Activated T-cell treated with anti-CD3 and anti-CD28 coated beads, Interleukin-2, amount 50 U/mL, for 24 hours (primary cell): ENCODE measurements around the gene NTM.

Source experiments
- DNase-seq: peaks from one replicate; pipeline ENCODE4 v3.0.0-alpha.2; 2020
- H3K27ac Mint-ChIP-seq: 2 replicates; pipeline ENCODE4 v1.8.0; 2020; ENCODE audit warnings: mild to moderate bottlenecking, mixed read lengths
- H3K27me3 Mint-ChIP-seq: 2 replicates; pipeline ENCODE4 v1.8.0; 2020; ENCODE audit warnings: mixed read lengths
- H3K36me3 Mint-ChIP-seq: 2 replicates; pipeline ENCODE4 v1.8.0; 2020; ENCODE audit warnings: low read depth, mixed read lengths
- H3K4me1 Mint-ChIP-seq: 2 replicates; pipeline ENCODE4 v1.8.0; 2020; ENCODE audit warnings: low read depth, mixed read lengths
- H3K4me3 Mint-ChIP-seq: 2 replicates; pipeline ENCODE4 v1.8.0; 2020; ENCODE audit warnings: mild to moderate bottlenecking, moderate library complexity, mixed read lengths
- H3K9me3 Mint-ChIP-seq: 2 replicates; pipeline ENCODE4 v1.8.0; 2020; ENCODE audit warnings: mixed read lengths

Gene NTM

GRCh38 chr11:131632971-131633370, 262.6 kb downstream of the NTM start:
- no peak overlapping the region for H3K27ac Mint-ChIP-seq

GRCh38 chr11:131633921-131634715, 263.7 kb downstream of the NTM start:
- H3K9me3 Mint-ChIP-seq = peaks cover 3% of the 10 kb centered on the region
- no peak overlapping the region for H3K27ac Mint-ChIP-seq
- no peak overlapping the region for H3K4me3 Mint-ChIP-seq
- DNase-seq = no peak
- no peaks in the 10 kb centered on the region for H3K36me3 Mint-ChIP-seq
- no peaks in the 10 kb centered on the region for H3K27me3 Mint-ChIP-seq
- H3K4me1 Mint-ChIP-seq = no peaks in the 10 kb centered on the region

More at GRCh38 chr11:131632971-131633370, 262.6 kb downstream of the NTM start:
- Mint-ChIP-seq H3K9me3 (peaks cover 3% of the 10 kb centered on the region), H3K4me1 (no peaks in the 10 kb centered on the region), H3K27me3 (no peaks in the 10 kb centered on the region), H3K4me3 (no peak overlapping the region), H3K36me3 (no peaks in the 10 kb centered on the region)
- DNase-seq = no peak

- H3K4me3 Mint-ChIP-seq = no peak overlapping the region
- DNase-seq = no peak
- H3K27ac Mint-ChIP-seq = no peak overlapping the region
- no peaks in the 10 kb centered on the region for H3K9me3 Mint-ChIP-seq
- no peaks in the 10 kb centered on the region for H3K4me1 Mint-ChIP-seq
- no peaks in the 10 kb centered on the region for H3K36me3 Mint-ChIP-seq
- H3K27me3 Mint-ChIP-seq = no peaks in the 10 kb centered on the region
These were observed 267.2 kb downstream of the NTM start for GRCh38 chr11:131637469-131638175.

- H3K4me3 Mint-ChIP-seq = no peak overlapping the region
- no peaks in the 10 kb centered on the region for H3K4me1 Mint-ChIP-seq
- H3K9me3 Mint-ChIP-seq = no peaks in the 10 kb centered on the region
- H3K27me3 Mint-ChIP-seq = no peaks in the 10 kb centered on the region
- H3K27ac Mint-ChIP-seq = no peak overlapping the region
- no peaks in the 10 kb centered on the region for H3K36me3 Mint-ChIP-seq
- DNase-seq = no peak
These were observed 268.5 kb downstream of the NTM start for GRCh38 chr11:131638889-131639288.

GRCh38 chr11:131640320-131640719, 269.9 kb downstream of the NTM start:
- no peak for DNase-seq
- Mint-ChIP-seq H3K4me3 (no peak overlapping the region), H3K36me3 (no peaks in the 10 kb centered on the region), H3K27me3 (no peaks in the 10 kb centered on the region), H3K4me1 (no peaks in the 10 kb centered on the region), H3K27ac (no peak overlapping the region), H3K9me3 (no peaks in the 10 kb centered on the region)

- Mint-ChIP-seq H3K36me3 (no peaks in the 10 kb centered on the region), H3K9me3 (peaks cover 1% of the 10 kb centered on the region), H3K27me3 (peaks cover 1% of the 10 kb centered on the region), H3K4me3 (no peak overlapping the region), H3K4me1 (no peaks in the 10 kb centered on the region), H3K27ac (no peak overlapping the region)
- no peak for DNase-seq
These were observed 272.5 kb downstream of the NTM start for GRCh38 chr11:131642756-131643531.

GRCh38 chr11:131644204-131644795, 273.9 kb downstream of the NTM start:
- Mint-ChIP-seq H3K9me3 (peaks cover 3% of the 10 kb centered on the region), H3K4me3 (no peak overlapping the region), H3K27ac (no peak overlapping the region), H3K4me1 (no peaks in the 10 kb centered on the region), H3K36me3 (no peaks in the 10 kb centered on the region), H3K27me3 (peaks cover 2% of the 10 kb centered on the region)
- no peak for DNase-seq

GRCh38 chr11:131645237-131645636, 274.8 kb downstream of the NTM start:
- Mint-ChIP-seq H3K4me3 (no peak overlapping the region), H3K4me1 (no peaks in the 10 kb centered on the region), H3K9me3 (peaks cover 3% of the 10 kb centered on the region), H3K27ac (no peak overlapping the region), H3K27me3 (peaks cover 2% of the 10 kb centered on the region), H3K36me3 (no peaks in the 10 kb centered on the region)
- no peak for DNase-seq

GRCh38 chr11:131649856-131650255, 279.4 kb downstream of the NTM start:
- no peaks in the 10 kb centered on the region for H3K4me1 Mint-ChIP-seq
- H3K4me3 Mint-ChIP-seq = no peak overlapping the region
- DNase-seq = no peak
- H3K36me3 Mint-ChIP-seq = no peaks in the 10 kb centered on the region
- H3K9me3 Mint-ChIP-seq = peaks cover 3% of the 10 kb centered on the region
- peaks cover 7% of the 10 kb centered on the region for H3K27me3 Mint-ChIP-seq
- H3K27ac Mint-ChIP-seq = no peak overlapping the region

GRCh38 chr11:131652231-131652630, 281.8 kb downstream of the NTM start:
- peaks cover 7% of the 10 kb centered on the region for H3K27me3 Mint-ChIP-seq

GRCh38 chr11:131653260-131653659, 282.8 kb downstream of the NTM start:
- no peak overlapping the region for H3K4me3 Mint-ChIP-seq
- peaks cover 4% of the 10 kb centered on the region for H3K27me3 Mint-ChIP-seq
- no peaks in the 10 kb centered on the region for H3K4me1 Mint-ChIP-seq
- H3K9me3 Mint-ChIP-seq = no peaks in the 10 kb centered on the region
- H3K27ac Mint-ChIP-seq = no peak overlapping the region
- no peaks in the 10 kb centered on the region for H3K36me3 Mint-ChIP-seq
- DNase-seq = no peak

More at GRCh38 chr11:131652231-131652630, 281.8 kb downstream of the NTM start:
- no peaks in the 10 kb centered on the region for H3K36me3 Mint-ChIP-seq
- peaks cover 3% of the 10 kb centered on the region for H3K9me3 Mint-ChIP-seq
- H3K4me3 Mint-ChIP-seq = no peak overlapping the region
- H3K27ac Mint-ChIP-seq = no peak overlapping the region
- H3K4me1 Mint-ChIP-seq = no peaks in the 10 kb centered on the region
- DNase-seq = no peak

GRCh38 chr11:131654849-131655248, 284.4 kb downstream of the NTM start:
- no peak for DNase-seq
- H3K27ac Mint-ChIP-seq = no peak overlapping the region
- H3K27me3 Mint-ChIP-seq = peaks cover 11% of the 10 kb centered on the region
- H3K4me3 Mint-ChIP-seq = no peak overlapping the region
- H3K9me3 Mint-ChIP-seq = no peaks in the 10 kb centered on the region
- H3K4me1 Mint-ChIP-seq = no peaks in the 10 kb centered on the region
- H3K36me3 Mint-ChIP-seq = no peaks in the 10 kb centered on the region

- H3K9me3 Mint-ChIP-seq = no peaks in the 10 kb centered on the region
- H3K4me1 Mint-ChIP-seq = no peaks in the 10 kb centered on the region
- no peak overlapping the region for H3K27ac Mint-ChIP-seq
- no peak for DNase-seq
- H3K4me3 Mint-ChIP-seq = no peak overlapping the region
- no peaks in the 10 kb centered on the region for H3K36me3 Mint-ChIP-seq
- peaks cover 16% of the 10 kb centered on the region for H3K27me3 Mint-ChIP-seq
These were observed 285.9 kb downstream of the NTM start for GRCh38 chr11:131656179-131656838.

- Mint-ChIP-seq H3K36me3 (no peaks in the 10 kb centered on the region), H3K9me3 (no peaks in the 10 kb centered on the region), H3K4me1 (no peaks in the 10 kb centered on the region), H3K27me3 (peaks cover 15% of the 10 kb centered on the region), H3K4me3 (no peak overlapping the region), H3K27ac (no peak overlapping the region)
- no peak for DNase-seq
These were observed 286.4 kb downstream of the NTM start for GRCh38 chr11:131656839-131657211.
